Mucosa of descending colon (tissue), 3 donors: ENCODE data around the gene NDUFA13. TPM values are rescaled to one million over a fixed set of nuclear protein-coding genes. Genes with fewer than 3 reads are reported as not detected.
A peak's percentile ranks its signal among the peaks of the same experiment; 100 is the strongest.

Experiments used
- ATAC-seq: fragments of 200-7000 bp; cut with Tn5 transposase; one replicate; pipeline ENCODE4 v1.9.1; 2020; ENCODE audit warnings: mild to moderate bottlenecking, moderate library complexity
- DNase-seq, 3 donors: peaks; one replicate each; pipeline ENCODE4 v3.0.0-alpha.2; 2020
- H3K36me3 ChIP-seq: fragments of 200-600 bp; one replicate; pipeline ENCODE4 v1.8.0; 2021; ENCODE audit warnings: low read depth, mild to moderate bottlenecking
- H3K4me1 ChIP-seq: fragments of 200-600 bp; one replicate; pipeline ENCODE4 v1.8.0; 2021; ENCODE audit warnings: low read depth, mild to moderate bottlenecking
- H3K4me3 ChIP-seq: fragments of 200-600 bp; one replicate; pipeline ENCODE4 v1.8.0; 2021; ENCODE audit warnings: mild to moderate bottlenecking
- H3K9me3 ChIP-seq: fragments of 200-600 bp; one replicate; pipeline ENCODE4 v1.8.0; 2021; ENCODE audit warnings: mild to moderate bottlenecking
- CTCF ChIP-seq: fragments of 200-600 bp; IDR thresholded peaks from one replicate; pipeline ENCODE4 v1.8.0; 2022; ENCODE audit warnings: antibody characterized with exemption, mild to moderate bottlenecking
- intact Hi-C, 2 donors: fragments of 100-400 bp; cut with DNase I in 1 of 2; cut with micrococcal nuclease in 1 of 2; formaldehyde crosslinking; loops; one replicate each; pipeline versions ENCODE4 v1.11.0 to v1.11.1; 2022; cut with DNase I, micrococcal nuclease
- total RNA-seq, 3 donors: library from RNA; stranded (reverse); fragmentation: NEBNext Ultra II Directional in 2 of 3; extraction: Animal tissue kit (Norgen Biotek cat#: 25700) in 2 of 3; gene quantifications; one replicate each; pipeline versions ENCODE4 v1.2.1 to v1.2.4, GENCODE V29; 2021 to 2023
- donor health status: DM: no; HTN: no; CAD: no; lungs with moderate emphysema.
- donor health status: DM: no; HTN: no; CAD: no.
- donor health status: DM: no; HTN: yes; CAD: no.

Gene NDUFA13
- total RNA-seq, 3 donors from 2014 or later = 347 to 437 (median 348) TPM

- intact Hi-C loops = no loop called here
- no peak for TF ChIP-seq CTCF
- DNase-seq (peak in 1 of 3 donors; percentile 39), ATAC-seq (peak; percentile 7)
- Histone ChIP-seq H3K36me3 (no peaks in the 10 kb centered on the region), H3K9me3 (no peaks in the 10 kb centered on the region), H3K4me1 (peaks cover 22% of the 10 kb centered on the region), H3K4me3 (no peak overlapping the region)
Observed at GRCh38 chr19:19537075-19538048, 21.3 kb downstream of the NDUFA13 start.

- no peak for TF ChIP-seq CTCF
- H3K4me3 ChIP-seq = no peak within 1 kb of the TSS
- peak in 2 of 3 donors; percentile 59 to 65 for DNase-seq
- no peaks in the 10 kb centered on the region for H3K9me3 ChIP-seq
- H3K4me1 ChIP-seq = peaks cover 20% of the 10 kb centered on the region
- intact Hi-C loops = no loop called here
- no peaks in the 10 kb centered on the region for H3K36me3 ChIP-seq
- ATAC-seq = peak; percentile 33
Observed at GRCh38 chr19:19538061-19538784, 22.2 kb downstream of the NDUFA13 start, which contains the start of gene CILP2. TSS of gene CILP2 (plus strand) at chr19:19538265. CDS start at chr19:19538350, 85 bp downstream.

DNA sequence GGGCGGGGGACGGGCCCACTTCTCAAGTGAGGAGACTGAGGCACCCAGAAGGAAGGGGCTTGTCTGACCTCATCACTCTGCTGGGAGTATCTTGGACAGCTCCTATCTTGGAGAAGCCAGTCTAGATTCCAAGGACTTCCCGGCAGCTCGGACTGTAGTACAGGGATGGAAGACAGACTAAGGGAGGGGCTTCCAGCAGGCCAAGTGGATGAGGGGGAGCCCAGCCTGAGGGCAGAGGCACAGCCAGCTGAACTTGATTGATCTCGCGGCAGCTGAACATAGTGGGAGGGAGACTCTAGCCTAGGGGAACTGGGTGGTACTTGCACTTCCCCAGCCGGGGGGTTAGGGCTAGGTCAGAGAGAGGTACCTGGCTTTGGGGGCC is 22.8 kb downstream of the NDUFA13 start:
- intact Hi-C loops = no loop called here
- TF ChIP-seq CTCF = no peak
- Histone ChIP-seq H3K4me3 (no peak overlapping the region), H3K36me3 (no peaks in the 10 kb centered on the region), H3K4me1 (peaks cover 20% of the 10 kb centered on the region), H3K9me3 (no peaks in the 10 kb centered on the region)
- DNase-seq (no peak), ATAC-seq (no peak)

DNA sequence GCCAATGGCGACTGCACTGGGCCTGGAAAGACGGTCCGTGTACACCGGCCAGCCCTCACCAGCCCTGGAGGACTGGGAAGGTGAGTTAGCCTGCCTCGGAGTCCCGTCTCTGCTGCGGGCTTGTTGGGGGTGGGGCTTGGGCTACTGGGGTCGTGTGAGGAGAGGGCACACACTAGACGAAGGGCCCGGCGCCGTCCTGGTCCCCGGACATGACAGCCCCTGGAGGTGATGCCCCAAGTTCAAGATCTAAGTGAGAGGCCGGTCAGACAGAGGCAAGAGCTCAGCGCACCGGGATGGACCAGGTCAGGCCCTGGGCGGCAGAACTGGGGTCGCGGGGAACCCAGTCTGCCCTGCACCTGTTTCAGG is 23.7 kb downstream of the NDUFA13 start:
- Histone ChIP-seq H3K4me1 (peaks cover 20% of the 10 kb centered on the region), H3K4me3 (no peak overlapping the region), H3K36me3 (no peaks in the 10 kb centered on the region), H3K9me3 (no peaks in the 10 kb centered on the region)
- intact Hi-C loops = no loop called here
- no peak for DNase-seq
- no peak for ATAC-seq
- no peak for TF ChIP-seq CTCF

DNA sequence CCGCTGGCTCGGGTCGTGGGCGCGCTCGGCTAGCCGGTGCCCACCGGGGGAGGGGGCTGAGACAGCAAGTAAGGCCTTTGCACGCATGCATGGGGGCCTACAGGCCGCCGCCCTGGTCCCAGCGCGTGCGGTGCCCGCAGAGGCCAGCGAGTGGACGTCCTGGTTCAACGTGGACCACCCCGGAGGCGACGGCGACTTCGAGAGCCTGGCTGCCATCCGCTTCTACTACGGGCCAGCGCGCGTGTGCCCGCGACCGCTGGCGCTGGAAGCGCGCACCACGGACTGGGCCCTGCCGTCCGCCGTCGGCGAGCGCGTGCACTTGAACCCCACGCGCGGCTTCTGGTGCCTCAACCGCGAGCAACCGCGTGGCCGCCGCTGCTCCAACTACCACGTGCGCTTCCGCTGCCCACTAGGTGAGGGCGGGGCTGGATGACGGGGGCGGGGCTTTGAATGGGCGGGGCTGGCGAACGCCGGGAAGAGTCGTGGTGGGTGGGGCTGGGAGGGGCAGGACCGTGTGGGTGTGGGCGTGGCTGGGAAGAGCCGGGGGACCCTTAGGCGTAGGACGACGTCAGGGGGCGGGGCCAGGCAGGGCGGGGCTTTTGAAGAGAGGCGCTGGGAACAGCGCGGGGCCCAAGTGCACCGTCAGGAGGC is 24.2 kb downstream of the NDUFA13 start:
- H3K4me1 ChIP-seq = peaks cover 20% of the 10 kb centered on the region
- no peak for TF ChIP-seq CTCF
- no peak overlapping the region for H3K4me3 ChIP-seq
- no peaks in the 10 kb centered on the region for H3K36me3 ChIP-seq
- ATAC-seq (peak; percentile 67), DNase-seq (peak; percentile 84 to 88 (median 87))
- intact Hi-C loops = no loop called here
- no peaks in the 10 kb centered on the region for H3K9me3 ChIP-seq
